Vagina (tissue), 2 donors: Measurements from ENCODE around the gene PRKAG2.

Experiments
- POLR2AphosphoS5 ChIP-seq, 2 donors: sonication (generic); formaldehyde crosslinking; IDR thresholded peaks; one replicate each; pipeline ENCODE4 v1.9.0; 2017; ENCODE audit warnings: antibody characterized with exemption in 2 of 2, mild to moderate bottlenecking in 2 of 2, low read depth in 1 of 2; ENCODE audit not compliant: insufficient read depth in 1 of 2
- TF ChIP-seq, protein P1 (sequence below), 3 experiments: fragments of 450-650 bp in 2 of 3; fragments of 200-600 bp in 1 of 3; sonication (generic) in 1 of 3; IDR thresholded peaks; one replicate each; pipeline ENCODE4 v1.5.1; 2017 to 2019; ENCODE audit warnings: antibody characterized with exemption in 3 of 3, mild to moderate bottlenecking in 2 of 3, moderate library complexity in 2 of 3

- TF ChIP-seq, protein P1, sequence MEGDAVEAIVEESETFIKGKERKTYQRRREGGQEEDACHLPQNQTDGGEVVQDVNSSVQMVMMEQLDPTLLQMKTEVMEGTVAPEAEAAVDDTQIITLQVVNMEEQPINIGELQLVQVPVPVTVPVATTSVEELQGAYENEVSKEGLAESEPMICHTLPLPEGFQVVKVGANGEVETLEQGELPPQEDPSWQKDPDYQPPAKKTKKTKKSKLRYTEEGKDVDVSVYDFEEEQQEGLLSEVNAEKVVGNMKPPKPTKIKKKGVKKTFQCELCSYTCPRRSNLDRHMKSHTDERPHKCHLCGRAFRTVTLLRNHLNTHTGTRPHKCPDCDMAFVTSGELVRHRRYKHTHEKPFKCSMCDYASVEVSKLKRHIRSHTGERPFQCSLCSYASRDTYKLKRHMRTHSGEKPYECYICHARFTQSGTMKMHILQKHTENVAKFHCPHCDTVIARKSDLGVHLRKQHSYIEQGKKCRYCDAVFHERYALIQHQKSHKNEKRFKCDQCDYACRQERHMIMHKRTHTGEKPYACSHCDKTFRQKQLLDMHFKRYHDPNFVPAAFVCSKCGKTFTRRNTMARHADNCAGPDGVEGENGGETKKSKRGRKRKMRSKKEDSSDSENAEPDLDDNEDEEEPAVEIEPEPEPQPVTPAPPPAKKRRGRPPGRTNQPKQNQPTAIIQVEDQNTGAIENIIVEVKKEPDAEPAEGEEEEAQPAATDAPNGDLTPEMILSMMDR (IDR thresholded peaks at IDR 0.05), result no peak
- no peak for TF ChIP-seq POLR2AphosphoS5 (IDR thresholded peaks at IDR 0.05; ENCODE audit: insufficient read depth in 1 of 2, low read depth in 1 of 2)
Observed at GRCh38 chr7:151732834-151733592, 143.9 kb downstream of the PRKAG2 start.
